Fibroblast of lung (primary cell): ENCODE measurements around the gene APBA1. TPM values are rescaled to one million over a fixed set of nuclear protein-coding genes. Genes with fewer than 3 reads are reported as not detected.

Experiments used
- DNase-seq, 2 donors: peaks; one replicate each; pipeline versions ENCODE4 v3.0.0 to v3.0.0-alpha.2; 2010; ENCODE audit warnings: low read depth in 2 of 2
- H2AFZ ChIP-seq: 2 replicates; pipeline ENCODE4 v1.5.1; 2012; ENCODE audit warnings: low read length, control low read depth, inconsistent platforms
- H3K27ac ChIP-seq: 2 replicates; pipeline ENCODE4 v1.5.1; 2011; ENCODE audit warnings: low read length, control low read depth; ENCODE audit not compliant: insufficient read depth
- H3K27me3 ChIP-seq: 2 replicates; pipeline ENCODE4 v1.5.1; 2011; ENCODE audit warnings: mild to moderate bottlenecking, low read length; ENCODE audit not compliant: control insufficient read depth, insufficient read depth
- H3K36me3 ChIP-seq: 2 replicates; pipeline ENCODE4 v1.5.1; 2011; ENCODE audit warnings: low read length; ENCODE audit not compliant: control insufficient read depth, insufficient read depth
- H3K4me1 ChIP-seq: 2 replicates; pipeline ENCODE4 v1.5.1; 2011; ENCODE audit warnings: low read length; ENCODE audit not compliant: control insufficient read depth, insufficient read depth; ENCODE audit errors: extremely low read depth
- H3K4me2 ChIP-seq: 2 replicates; pipeline ENCODE4 v1.5.1; 2011; ENCODE audit warnings: low read length, control low read depth; ENCODE audit not compliant: insufficient read depth; ENCODE audit errors: extremely low read depth
- H3K4me3 ChIP-seq, 4 experiments: fragments of 200-600 bp in 1 of 4; sonication (generic) in 1 of 4; replicated peaks in 1 of 4; 2 replicates each; pipeline ENCODE4 v1.5.1; 2011 to 2016; ENCODE audit warnings: low read length in 4 of 4, low read depth in 3 of 4, mild to moderate bottlenecking in 3 of 4, control low read depth in 2 of 4, inconsistent platforms in 1 of 4, mixed read lengths in 1 of 4; ENCODE audit not compliant: insufficient read depth in 1 of 4; ENCODE audit errors: control extremely low read depth in 1 of 4
- H3K79me2 ChIP-seq: 2 replicates; pipeline ENCODE4 v1.5.1; 2012; ENCODE audit warnings: mild to moderate bottlenecking, low read length, inconsistent platforms; ENCODE audit not compliant: control insufficient read depth, insufficient read depth
- H3K9ac ChIP-seq: 2 replicates; pipeline ENCODE4 v1.5.1; 2011; ENCODE audit warnings: mild to moderate bottlenecking, low read length, control low read depth; ENCODE audit not compliant: insufficient read depth
- H3K9me3 ChIP-seq: 2 replicates; pipeline ENCODE4 v1.5.1; 2012; ENCODE audit warnings: low read depth, low read length; ENCODE audit not compliant: control insufficient read depth, insufficient read depth
- H4K20me1 ChIP-seq: 2 replicates; pipeline ENCODE4 v1.5.1; 2011; ENCODE audit warnings: low read length; ENCODE audit not compliant: control insufficient read depth, insufficient read depth; ENCODE audit errors: extremely low read depth
- CTCF ChIP-seq, 2 donors: IDR thresholded peaks in 1 of 2; conservative IDR thresholded peaks in 1 of 2; 1 replicate in 1 of 2; 2 replicates in 1 of 2; pipeline ENCODE4 v1.5.1; 2011 to 2012; ENCODE audit warnings: low read length in 2 of 2, control low read depth in 1 of 2, inconsistent platforms in 1 of 2, low read depth in 1 of 2, mild to moderate bottlenecking in 1 of 2
- EZH2 ChIP-seq: IDR thresholded peaks from 2 replicates; pipeline ENCODE4 v1.5.1; 2012; ENCODE audit warnings: low read length, control low read depth, mild to moderate bottlenecking; ENCODE audit errors: missing control alignments
- polyA plus RNA-seq, 2 donors: library from polyadenylated mRNA; depleted of rRNA in 1 of 2; stranded (reverse) in 1 of 2; unstranded in 1 of 2; fragments of >200 nt; gene quantifications; 2 replicates each; pipeline ENCODE4 v1.2.1, GENCODE V29; 2011 to 2012; ENCODE audit warnings: missing spikeins in 1 of 2
- total RNA-seq: library from RNA; depleted of rRNA; stranded (reverse); fragments of >200 nt; gene quantifications from 2 replicates; pipeline ENCODE4 v1.2.1, GENCODE V29; 2014

APBA1 gene
- total and polyA plus RNA-seq, 2 donors (not counting 1 experiment from before 2014, with no cell fraction given): 5.0 to 8.8 TPM

GRCh38 chr9:69673311-69673640 is 1.1 kb upstream of the APBA1 start:
- H3K27ac ChIP-seq: peak overlapping the region; percentile 26

GRCh38 chr9:69672596-69673310 is 582 bp upstream of the APBA1 start:
- Histone ChIP-seq H3K4me1 (peaks cover 6% of the 10 kb centered on the region), H2AFZ (peak overlapping the region; percentile 96), H3K9me3 (no peaks in the 10 kb centered on the region), H3K27me3 (no peaks in the 10 kb centered on the region), H3K27ac (peak overlapping the region; percentile 26), H3K4me3 (peak overlapping the region; percentile 54 to 77 (median 69)), H3K4me2 (peak overlapping the region; percentile 85), H3K9ac (peak overlapping the region; percentile 57), H4K20me1 (no peaks in the 10 kb centered on the region), H3K79me2 (no peaks in the 10 kb centered on the region), H3K36me3 (no peaks in the 10 kb centered on the region)
- TF ChIP-seq EZH2 (no peak), CTCF (conservative IDR thresholded peaks at IDR 0.05 in 1 of 2, IDR thresholded peaks at IDR 0.05 in 1 of 2; ENCODE audit: low read depth in 1 of 2, low read length in 2 of 2) (peak; percentile 77 to 86)
- DNase-seq: peak; percentile 87 to 88

More at GRCh38 chr9:69673311-69673640, 1.1 kb upstream of the APBA1 start:
- H3K27me3 ChIP-seq: no peaks in the 10 kb centered on the region
- H3K79me2 ChIP-seq: no peaks in the 10 kb centered on the region
- H3K9ac ChIP-seq: peak overlapping the region; percentile 56
- peak overlapping the region; percentile 23 to 77 (median 46) for H3K4me3 ChIP-seq
- no peak for DNase-seq
- H2AFZ ChIP-seq: peak overlapping the region; percentile 90
- peak overlapping the region; percentile 77 for H3K4me2 ChIP-seq
- H4K20me1 ChIP-seq: no peaks in the 10 kb centered on the region
- no peaks in the 10 kb centered on the region for H3K9me3 ChIP-seq
- TF ChIP-seq CTCF (conservative IDR thresholded peaks at IDR 0.05 in 1 of 2, IDR thresholded peaks at IDR 0.05 in 1 of 2; ENCODE audit: low read depth in 1 of 2, low read length in 2 of 2) (no peak), EZH2 (no peak)
- H3K36me3 ChIP-seq: no peaks in the 10 kb centered on the region
- H3K4me1 ChIP-seq: peaks cover 6% of the 10 kb centered on the region

GRCh38 chr9:69671311-69671878 is 776 bp downstream of the APBA1 start:
- Histone ChIP-seq H2AFZ (peak overlapping the region; percentile 71), H3K4me3 (peak overlapping the region; percentile 52 to 77 (median 74)), H3K4me2 (peak overlapping the region; percentile 83), H3K9me3 (no peaks in the 10 kb centered on the region), H3K9ac (peak overlapping the region; percentile 60), H3K27ac (no peak overlapping the region), H3K4me1 (peaks cover 6% of the 10 kb centered on the region), H3K79me2 (no peaks in the 10 kb centered on the region), H3K36me3 (no peaks in the 10 kb centered on the region), H4K20me1 (no peaks in the 10 kb centered on the region), H3K27me3 (no peaks in the 10 kb centered on the region)
- DNase-seq: peak in 1 of 2 donors; percentile 3
- TF ChIP-seq CTCF (conservative IDR thresholded peaks at IDR 0.05 in 1 of 2, IDR thresholded peaks at IDR 0.05 in 1 of 2; ENCODE audit: low read depth in 1 of 2, low read length in 2 of 2) (no peak), EZH2 (no peak)
